HG03103 (cell line): ENCODE data around the gene STK11.
"Not testable (repeated sequence)": the region's sequence is repeated elsewhere in the genome, so short reads cannot be mapped to it uniquely, and the experiment has no call there.

Source experiments
- ATAC-seq: cut with Tn5 transposase; IDR thresholded peaks from one replicate; pipeline ENCODE4 v1.9.1; 2021; ENCODE audit warnings: low read depth; ENCODE audit not compliant: unreplicated experiment

Gene STK11

GRCh38 chr19:1206150-1206863 is 729 bp downstream of the STK11 start:
- ATAC-seq, result no peak

- ATAC-seq, result no peak
These were observed 1.4 kb downstream of the STK11 start for GRCh38 chr19:1206864-1207450.

- not testable (repeated sequence) for ATAC-seq
These were observed 3.3 kb downstream of the STK11 start for GRCh38 chr19:1208830-1209229.

- ATAC-seq, result no peak
These were observed 4.6 kb downstream of the STK11 start for GRCh38 chr19:1210227-1210538.

GRCh38 chr19:1211494-1212234 is 6.1 kb downstream of the STK11 start:
- ATAC-seq, result no peak

GRCh38 chr19:1213391-1214286 is 8.1 kb downstream of the STK11 start:
- no peak for ATAC-seq

GRCh38 chr19:1214299-1214861 is 8.8 kb downstream of the STK11 start:
- ATAC-seq, result no peak

GRCh38 chr19:1214862-1215731 is 9.5 kb downstream of the STK11 start:
- ATAC-seq, result no peak

GRCh38 chr19:1216756-1217155 is 11.2 kb downstream of the STK11 start:
- ATAC-seq, result no peak

- no peak for ATAC-seq
These were observed 11.8 kb downstream of the STK11 start for GRCh38 chr19:1217366-1217765.

- ATAC-seq, result no peak
These were observed 13.4 kb downstream of the STK11 start for GRCh38 chr19:1218751-1219567.

- ATAC-seq, result no peak
These were observed 14.4 kb downstream of the STK11 start for GRCh38 chr19:1219786-1220476.

GRCh38 chr19:1220477-1220930 is 14.9 kb downstream of the STK11 start:
- ATAC-seq, result no peak

- ATAC-seq, result no peak
These were observed 15.7 kb downstream of the STK11 start for GRCh38 chr19:1220976-1221903.

- ATAC-seq, result no peak
These were observed 16.3 kb downstream of the STK11 start for GRCh38 chr19:1221904-1222255.

- ATAC-seq, result no peak
These were observed 16.8 kb downstream of the STK11 start for GRCh38 chr19:1222394-1222793.
